Superior temporal gyrus (tissue), 1 donor: ENCODE results near the gene SHANK1.
"Not testable (repeated sequence)": the region's sequence is repeated elsewhere in the genome, so short reads cannot be mapped to it uniquely, and the experiment has no call there.

Source experiments
- DNase-seq: peaks from one replicate; pipeline ENCODE4 v3.0.0-alpha.2; 2016; ENCODE audit errors: extremely low spot score

The SHANK1 gene

DNA sequence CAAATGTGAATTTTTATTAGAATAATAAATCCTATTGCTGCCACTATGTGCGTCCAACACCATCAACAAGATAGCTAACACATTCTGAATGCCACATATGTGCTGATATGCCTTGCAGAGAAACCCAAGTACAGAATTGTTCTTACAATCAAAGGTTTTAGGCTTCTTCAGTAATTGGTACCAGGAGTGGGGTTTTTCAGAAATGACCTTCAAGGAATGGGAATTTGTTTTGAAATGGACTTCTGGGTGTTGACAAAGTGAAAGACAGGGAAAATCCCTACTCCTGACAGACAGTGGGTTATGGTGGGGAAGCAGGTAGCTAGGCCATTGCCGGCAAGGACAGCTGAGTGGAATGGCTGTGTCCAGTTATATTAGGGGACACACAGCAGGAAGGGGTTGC lies 85.6 kb downstream of the SHANK1 start:
- DNase-seq = no peak

DNA sequence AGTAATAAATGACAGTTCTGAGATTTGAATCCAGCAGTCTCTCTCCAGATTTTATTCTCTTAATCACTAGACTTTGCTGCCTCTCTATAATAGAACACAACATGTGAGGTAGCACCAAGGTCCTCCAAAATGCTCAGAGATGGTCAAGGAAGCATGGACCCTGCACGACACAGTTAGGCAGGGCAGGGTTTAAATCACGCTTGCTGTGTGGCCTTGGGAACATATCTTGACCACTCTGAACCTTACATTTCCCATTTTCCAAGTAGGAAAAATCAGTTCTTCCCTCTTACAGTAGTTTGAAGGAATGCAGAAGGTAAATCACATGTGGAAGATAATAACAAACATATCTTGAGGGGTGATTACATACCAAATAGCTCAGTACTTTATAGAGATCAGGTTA lies 86.2 kb downstream of the SHANK1 start:
- DNase-seq = no peak

DNA sequence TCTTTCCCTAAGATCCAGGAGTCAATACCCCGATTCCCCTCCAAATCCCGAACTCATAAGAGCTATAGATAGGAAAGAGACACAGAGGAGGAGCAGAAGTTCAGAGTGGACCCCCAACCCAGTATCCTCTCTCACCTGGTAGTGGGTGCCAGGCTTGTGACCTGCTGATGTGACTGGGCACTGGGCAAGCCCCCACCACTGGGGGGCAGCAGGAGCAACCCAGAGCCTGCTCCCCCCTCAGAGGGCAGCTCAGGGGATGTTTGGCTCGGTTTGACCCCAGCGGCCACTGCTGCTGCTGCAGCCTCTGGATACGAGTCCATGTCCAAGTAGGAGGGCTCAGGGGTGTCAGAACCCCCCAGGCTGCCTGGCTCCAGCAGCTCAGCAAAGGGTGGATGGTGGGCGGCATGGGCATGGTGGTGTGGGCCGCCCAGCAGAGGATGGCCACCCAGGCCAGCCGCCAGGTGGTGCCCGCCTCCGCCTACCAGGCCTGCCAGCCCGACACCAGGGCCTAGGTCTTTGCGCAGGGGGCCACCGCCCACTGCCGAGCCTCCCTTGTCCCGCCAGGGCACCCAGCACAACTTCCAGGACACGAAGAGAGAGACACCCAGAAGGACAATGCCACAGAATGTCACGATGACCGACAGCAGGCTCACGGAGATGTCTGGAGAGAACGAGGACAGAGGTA lies 87.3 kb downstream of the SHANK1 start:
- DNase-seq = no peak

DNA sequence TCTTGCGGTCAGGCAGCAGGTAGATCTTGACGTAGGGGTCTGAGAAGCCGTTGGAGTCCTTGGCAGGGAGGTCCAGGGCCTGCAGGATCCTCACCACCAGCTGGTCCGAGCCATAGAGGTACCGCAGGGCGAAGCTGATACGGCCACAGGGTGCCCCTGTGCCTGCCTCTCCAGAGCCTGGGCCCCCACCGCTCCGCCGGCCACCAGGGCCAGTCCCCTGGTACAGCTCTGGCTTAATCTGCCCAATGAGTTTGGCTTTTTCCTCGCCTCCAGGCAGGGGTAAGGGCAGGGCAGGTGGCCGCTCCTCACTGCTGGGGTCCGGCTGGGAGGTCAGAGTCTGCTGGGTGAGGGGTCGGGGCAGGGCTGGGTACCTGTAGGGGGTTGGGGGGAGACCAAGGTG lies 89.8 kb downstream of the SHANK1 start:
- no peak for DNase-seq

DNA sequence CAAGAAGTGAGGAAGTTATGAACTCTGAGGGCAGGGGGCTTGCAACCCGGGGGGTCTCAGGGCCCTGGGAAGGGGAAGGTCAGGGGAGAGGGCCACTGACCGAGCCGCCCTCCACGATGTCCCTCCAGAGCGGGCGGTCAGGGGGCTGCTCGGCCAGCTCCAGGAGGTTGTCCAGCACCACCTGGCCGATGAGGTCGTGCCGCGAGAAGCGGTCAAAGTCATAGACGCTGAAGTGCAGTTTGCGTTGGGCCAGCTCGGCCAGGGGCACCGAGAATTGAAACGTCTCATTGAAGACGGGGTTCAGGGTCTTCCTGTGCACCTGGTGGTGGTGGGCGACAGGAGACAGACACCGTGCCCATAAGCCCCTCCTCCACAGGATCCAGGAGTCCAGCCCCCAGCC lies 90.4 kb downstream of the SHANK1 start:
- no peak for DNase-seq

DNA sequence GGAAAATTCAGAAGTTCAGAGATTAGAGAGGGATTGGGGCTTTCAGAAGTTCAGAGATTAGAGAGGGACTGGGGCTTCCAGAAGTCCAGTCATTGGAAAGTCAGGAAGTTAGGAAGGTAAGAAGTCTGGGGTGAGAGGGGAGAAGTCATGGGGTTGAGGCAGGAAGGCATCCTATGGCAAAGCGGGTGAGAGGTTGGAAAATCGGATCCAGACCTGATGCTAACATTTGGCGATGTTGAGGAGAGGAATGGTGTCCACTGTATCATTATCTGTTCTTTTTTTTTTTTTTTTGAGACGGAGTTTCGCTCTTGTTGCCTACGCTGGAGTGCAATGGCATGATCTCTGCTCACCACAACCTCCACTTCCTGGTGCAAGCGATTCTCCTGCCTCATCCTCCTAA lies 91.1 kb downstream of the SHANK1 start:
- DNase-seq = no peak

DNA sequence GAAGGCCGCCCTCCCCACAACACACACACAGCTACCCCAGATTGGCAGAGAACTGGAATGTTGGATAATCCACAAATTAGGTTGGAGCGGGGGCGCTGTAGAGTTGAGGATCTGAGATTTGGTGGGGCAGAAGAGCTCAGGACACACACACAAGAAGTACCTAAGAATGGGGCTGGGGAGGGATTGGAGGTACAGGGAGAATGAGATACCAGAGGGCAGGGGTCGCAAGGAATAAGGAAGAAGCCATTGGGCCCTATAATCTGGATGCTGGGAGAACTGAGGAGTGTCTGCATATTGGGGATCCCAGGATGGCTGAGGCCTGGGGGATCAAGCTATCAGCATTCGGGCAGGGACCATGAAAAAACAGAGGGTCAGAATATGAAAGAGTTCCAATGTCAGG lies 91.5 kb downstream of the SHANK1 start:
- no peak for DNase-seq

DNA sequence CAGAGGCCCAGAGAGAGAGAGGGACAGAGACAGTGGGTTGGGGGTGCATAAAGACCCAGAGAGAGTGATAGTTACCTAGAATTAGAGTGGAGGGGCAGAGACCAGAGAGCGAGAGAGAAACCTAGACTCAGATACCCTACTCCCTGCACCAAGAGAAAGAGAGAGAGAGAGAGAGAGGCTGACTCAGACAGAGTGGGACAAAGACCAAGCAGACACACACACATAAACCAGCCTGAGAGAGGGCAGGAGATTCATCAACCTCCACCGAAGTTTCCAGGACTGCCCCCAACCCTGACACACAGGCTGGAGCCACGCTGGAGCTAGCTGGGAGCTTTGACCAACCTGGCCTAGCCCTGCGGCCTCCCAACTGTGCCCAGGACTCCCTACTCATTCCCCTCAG lies 92.8 kb downstream of the SHANK1 start:
- DNase-seq = no peak

DNA sequence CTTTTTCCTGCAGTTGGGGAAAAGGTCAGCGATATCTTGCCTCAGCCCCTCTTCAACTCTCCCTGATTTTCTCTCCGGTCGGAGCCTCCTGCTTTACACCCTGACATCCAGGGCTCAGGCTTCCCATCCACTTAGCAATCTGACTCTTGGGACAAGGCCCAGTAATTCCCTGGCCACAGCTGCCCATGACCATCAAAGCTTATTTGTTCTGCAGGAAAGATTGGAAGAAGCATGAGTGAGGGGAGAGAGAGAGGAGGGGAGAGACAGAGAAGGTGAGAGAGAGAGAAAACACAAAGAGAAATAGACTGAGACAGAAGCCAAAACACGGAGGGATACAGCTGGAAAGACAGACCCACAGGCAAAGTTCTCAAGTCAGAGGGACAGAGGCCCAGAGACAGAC lies 93.6 kb downstream of the SHANK1 start:
- DNase-seq = no peak

DNA sequence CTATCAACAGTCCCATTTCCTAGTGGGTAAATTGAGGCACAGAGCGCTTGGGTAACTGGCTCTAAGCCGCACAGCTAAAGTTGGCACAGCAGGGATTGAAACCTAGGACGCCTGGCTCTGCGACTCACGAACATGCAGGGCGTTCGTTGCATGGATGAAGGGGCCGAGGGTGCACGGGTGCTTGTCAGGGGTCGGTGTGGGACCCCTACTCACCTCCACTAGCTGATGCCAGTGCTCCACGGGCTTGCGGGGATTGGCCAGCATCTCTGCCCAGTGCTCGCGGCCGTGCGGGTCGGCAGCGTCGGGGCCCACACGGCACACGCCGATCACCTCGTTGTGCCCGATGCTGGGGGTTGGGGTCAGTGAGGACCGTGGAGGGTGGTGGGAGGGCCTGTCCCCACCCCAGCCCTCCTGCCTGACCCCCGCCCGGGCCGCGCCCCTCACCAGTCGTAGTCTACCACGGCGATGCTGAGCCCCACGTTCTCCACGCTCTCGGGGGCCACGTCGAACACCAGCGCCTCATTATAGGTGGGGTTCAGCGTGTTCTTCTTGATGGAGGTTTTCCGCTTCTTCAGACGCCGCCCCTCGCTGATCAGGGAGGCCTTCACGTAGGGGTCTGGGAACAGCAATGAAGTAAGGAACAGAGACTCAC lies 94.5 kb downstream of the SHANK1 start:
- DNase-seq = no peak

DNA sequence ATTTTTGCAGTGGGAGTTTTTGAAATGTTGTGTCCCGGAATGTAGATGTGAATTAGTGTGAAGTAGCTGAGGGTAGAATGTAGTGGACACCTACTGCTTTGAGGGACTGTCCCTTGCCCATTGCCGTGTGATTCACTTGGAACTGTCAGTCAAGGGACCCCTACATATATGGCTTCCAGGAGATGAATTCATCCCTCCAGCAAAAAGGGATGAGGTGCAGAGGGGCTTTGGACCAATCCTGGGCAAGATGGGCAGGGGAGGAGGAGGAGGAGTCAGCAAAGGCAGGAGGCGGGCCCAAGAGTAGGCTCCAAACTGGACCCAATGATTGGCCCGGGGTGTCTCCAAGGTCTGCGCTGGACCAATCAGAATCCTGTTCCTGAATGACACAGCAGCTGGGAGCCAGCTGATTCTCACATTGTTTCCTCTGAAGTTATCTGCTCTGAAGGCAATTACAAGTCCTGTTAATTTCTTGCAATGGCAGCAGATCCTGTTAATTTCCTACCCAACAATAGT lies 99.2 kb downstream of the SHANK1 start:
- not testable (repeated sequence) for DNase-seq

DNA sequence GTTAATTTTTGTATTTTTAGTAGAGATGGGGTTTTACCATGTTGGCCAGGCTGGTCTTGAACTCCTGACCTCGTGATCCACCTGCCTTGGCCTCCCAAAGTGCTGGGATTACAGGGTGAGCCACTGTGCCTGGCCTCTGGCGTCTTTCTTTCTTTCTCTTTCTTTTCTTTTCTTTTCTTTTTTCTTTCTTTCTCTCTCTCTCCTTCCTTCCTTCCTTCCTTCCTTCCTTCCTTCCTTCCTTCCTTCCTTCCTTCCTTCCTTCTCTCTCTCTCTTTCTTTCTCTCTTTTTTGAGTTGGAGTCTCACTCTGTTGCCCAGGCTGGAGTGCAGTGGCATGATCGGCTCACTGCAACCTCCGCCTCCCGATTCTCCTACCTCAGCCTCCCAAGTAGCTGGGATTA lies 100.4 kb downstream of the SHANK1 start:
- not testable (repeated sequence) for DNase-seq

DNA sequence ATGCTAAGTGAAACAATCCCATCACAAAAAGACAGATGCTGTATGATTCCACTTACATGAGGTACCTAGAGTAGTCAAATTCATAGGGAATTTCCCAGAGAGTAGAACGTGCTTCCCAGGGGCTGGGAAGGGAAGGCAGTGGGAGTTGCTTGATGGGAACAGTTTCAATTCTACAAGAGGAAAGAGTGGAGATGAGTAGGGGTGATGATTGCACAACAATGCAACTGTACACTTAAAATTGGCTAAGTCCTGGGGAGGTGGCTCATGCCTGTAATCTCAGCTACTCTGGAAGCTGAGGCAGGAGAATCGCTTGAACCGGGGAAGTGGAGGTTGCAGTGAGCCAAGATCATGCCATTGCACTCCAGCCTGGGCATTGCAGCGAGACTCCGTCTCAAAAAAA lies 101.2 kb downstream of the SHANK1 start:
- DNase-seq = not testable (repeated sequence)

DNA sequence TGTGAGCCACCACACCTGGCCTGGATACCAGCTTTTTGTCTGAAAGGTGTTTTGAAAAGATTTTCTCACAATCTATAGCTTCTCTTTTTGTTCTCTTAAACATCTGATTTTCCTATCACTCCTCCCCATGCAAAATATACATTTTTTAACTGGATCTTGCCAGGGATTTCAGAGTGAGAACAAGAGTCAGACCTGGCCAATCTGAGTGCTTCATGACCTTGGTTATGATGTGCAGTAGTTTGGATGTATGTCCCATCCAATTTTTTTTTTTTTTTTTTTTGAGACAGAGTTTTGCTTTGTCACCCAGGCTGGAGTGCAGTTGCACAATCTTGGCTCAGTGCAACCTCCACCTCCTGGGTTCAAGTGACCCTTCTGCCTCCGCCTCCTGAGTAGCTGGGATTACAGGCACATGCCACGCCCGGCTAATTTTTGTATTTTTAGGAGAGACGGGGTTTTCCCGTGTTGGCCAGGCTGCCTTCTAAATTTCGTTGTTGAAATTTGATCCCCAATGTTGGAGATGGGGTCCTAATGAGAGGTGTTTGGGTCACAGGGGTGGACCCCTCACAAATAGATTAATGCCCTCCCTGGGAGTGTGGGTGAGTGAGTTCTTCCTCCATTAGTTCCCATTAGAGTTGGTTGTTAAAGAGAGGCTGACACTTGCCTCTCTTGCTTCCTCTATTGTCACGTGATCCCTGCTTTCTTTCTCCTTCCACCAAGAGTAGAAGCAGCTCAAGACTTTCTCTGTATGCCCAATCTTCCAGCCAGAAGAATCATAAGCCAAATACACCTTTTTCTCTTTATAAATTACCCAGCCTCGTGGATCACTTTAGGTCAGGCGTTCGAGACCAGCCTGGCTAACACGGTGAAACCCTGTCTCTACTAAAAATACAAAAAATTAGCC lies 106.8 kb downstream of the SHANK1 start:
- DNase-seq = not testable (repeated sequence)
